ENCODE data around the gene KIF17.

KIF17 gene

DNA sequence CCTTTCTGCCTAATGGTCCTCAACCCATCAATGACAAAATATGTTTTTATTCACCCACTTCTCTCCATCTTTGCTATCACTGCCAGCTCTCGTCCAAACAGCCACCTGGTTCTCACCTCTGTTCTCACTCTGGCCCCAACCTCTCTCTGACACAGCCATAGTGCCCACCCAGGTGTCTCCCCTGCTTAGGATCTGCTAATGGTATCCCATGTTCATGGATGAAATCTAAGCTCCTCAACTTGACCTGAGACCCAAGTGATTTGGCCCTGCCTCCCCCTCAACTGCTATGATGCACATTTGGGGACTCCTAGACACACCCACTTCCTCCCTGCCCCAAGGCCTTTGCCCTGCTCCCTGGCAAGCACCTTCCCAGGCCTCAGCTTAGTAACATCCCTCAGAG is 25.9 kb downstream of the KIF17 start:
- Histone ChIP-seq H3K9ac (ENCODE audit: low read length in 5 of 5) (no peak overlapping the region), H3K27ac (ENCODE audit: low read depth, low read length) (no peak overlapping the region), H3K36me3 (ENCODE audit: control insufficient read depth in 5 of 5, insufficient read depth in 5 of 5, low read length in 5 of 5) (no peaks in the 10 kb centered on the region), H3K27me3 (ENCODE audit: control insufficient read depth in 5 of 5, insufficient read depth in 4 of 5, low read length in 5 of 5) (no peaks in the 10 kb centered on the region), H3K4me1 (ENCODE audit: control insufficient read depth in 5 of 5, insufficient read depth in 5 of 5, low read length in 5 of 5) (peaks cover 0 to 11% (median 9%) of the 10 kb centered on the region in 5 donors), H3K4me3 (ENCODE audit: low read depth in 1 of 5, low read length in 5 of 5) (no peak overlapping the region), H3K9me3 (ENCODE audit: control insufficient read depth in 5 of 5, low read length in 5 of 5) (peaks cover 0 to 3% (median 0%) of the 10 kb centered on the region in 5 donors)

GRCh38 chr1:20689645-20690056 is 28.2 kb downstream of the KIF17 start:
- H3K27ac ChIP-seq (ENCODE audit: low read depth, low read length) = no peak overlapping the region
- no peak overlapping the region for H3K9ac ChIP-seq (ENCODE audit: low read length in 5 of 5)
- no peaks in the 10 kb centered on the region for H3K27me3 ChIP-seq (ENCODE audit: control insufficient read depth in 5 of 5, insufficient read depth in 4 of 5, low read length in 5 of 5)

DNA sequence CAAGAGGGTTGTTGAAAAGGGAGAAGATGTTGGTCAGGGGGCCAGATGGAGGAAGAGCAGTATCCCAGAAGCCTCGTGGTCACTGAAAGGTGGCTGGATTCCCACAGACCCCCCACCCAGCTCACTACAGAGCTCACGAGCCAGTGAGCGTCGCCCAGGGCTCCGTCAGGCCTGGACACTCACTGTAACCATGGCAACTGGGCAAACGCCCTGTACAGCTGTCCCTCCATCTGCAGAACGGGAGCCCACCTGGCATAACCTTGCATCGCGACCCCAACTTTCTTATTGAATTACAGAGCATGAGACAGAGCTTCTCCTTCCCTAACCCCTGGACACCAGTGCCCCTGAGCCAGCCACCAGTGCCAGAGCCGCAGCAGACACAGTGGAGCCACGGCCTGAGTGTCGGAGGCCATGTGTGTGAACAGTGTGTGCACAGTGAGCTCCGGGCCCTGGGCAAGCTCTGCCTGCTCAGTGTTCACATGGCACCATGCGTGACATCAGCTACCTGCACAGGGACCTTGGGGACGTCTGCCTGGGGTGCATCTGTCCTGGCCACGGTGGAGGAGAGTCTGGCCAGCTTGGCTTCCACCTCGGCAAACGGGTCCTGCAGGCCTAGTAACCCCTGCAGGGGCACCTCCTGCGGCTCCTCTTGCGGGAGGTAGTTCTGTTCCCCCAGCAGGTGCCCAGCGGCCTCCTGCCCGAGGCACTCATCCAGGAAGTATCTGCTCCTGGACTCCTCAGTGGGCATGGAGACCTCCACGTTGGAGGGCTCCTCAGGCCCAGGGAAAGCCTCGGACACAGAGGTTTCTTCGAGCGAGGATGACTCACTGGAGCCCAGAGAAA is 30.7 kb downstream of the KIF17 start:
- H3K9me3 ChIP-seq (ENCODE audit: control insufficient read depth in 5 of 5, low read length in 5 of 5) = peaks cover 0 to 3% (median 0%) of the 10 kb centered on the region in 5 donors
- H3K9ac ChIP-seq (ENCODE audit: low read length in 5 of 5) = no peak overlapping the region
- peaks cover 0 to under 1% (median 0%) of the 10 kb centered on the region in 5 donors for H3K36me3 ChIP-seq (ENCODE audit: control insufficient read depth in 5 of 5, insufficient read depth in 5 of 5, low read length in 5 of 5)
- H3K4me3 ChIP-seq (ENCODE audit: low read depth in 1 of 5, low read length in 5 of 5) = no peak overlapping the region
- H3K27ac ChIP-seq (ENCODE audit: low read depth, low read length) = no peak overlapping the region
- H3K4me1 ChIP-seq (ENCODE audit: control insufficient read depth in 5 of 5, insufficient read depth in 5 of 5, low read length in 5 of 5) = peaks cover 0 to 41% (median 31%) of the 10 kb centered on the region in 5 donors
- peaks cover 0 to 4% (median 0%) of the 10 kb centered on the region in 5 donors for H3K27me3 ChIP-seq (ENCODE audit: control insufficient read depth in 5 of 5, insufficient read depth in 4 of 5, low read length in 5 of 5)

More at GRCh38 chr1:20689645-20690056, 28.2 kb downstream of the KIF17 start:
- H3K9me3 ChIP-seq (ENCODE audit: control insufficient read depth in 5 of 5, low read length in 5 of 5) = peaks cover 0 to 3% (median 0%) of the 10 kb centered on the region in 5 donors
- H3K4me1 ChIP-seq (ENCODE audit: control insufficient read depth in 5 of 5, insufficient read depth in 5 of 5, low read length in 5 of 5) = peaks cover 0 to 17% (median 13%) of the 10 kb centered on the region in 5 donors
- H3K4me3 ChIP-seq (ENCODE audit: low read depth in 1 of 5, low read length in 5 of 5) = no peak overlapping the region
- H3K36me3 ChIP-seq (ENCODE audit: control insufficient read depth in 5 of 5, insufficient read depth in 5 of 5, low read length in 5 of 5) = no peaks in the 10 kb centered on the region

DNA sequence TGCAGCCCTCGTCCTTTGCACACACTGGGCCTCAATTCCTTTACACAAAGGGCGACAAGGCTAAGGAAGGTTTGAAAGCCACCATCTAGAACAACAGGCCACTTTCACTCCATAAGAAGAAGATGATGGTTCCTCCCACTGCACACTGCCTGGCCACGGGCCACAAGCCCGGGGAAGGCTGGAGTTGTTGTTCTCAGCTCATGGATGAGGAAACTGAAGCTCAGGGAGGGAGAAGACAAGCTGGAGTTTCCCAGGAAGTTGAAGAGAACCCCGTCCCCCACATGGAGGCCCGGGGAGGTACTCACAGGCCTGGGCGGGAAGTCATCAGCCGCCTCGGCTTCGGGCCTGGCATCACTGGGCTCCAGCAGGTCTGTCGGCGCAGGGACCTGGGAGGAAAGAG is 32.1 kb downstream of the KIF17 start:
- Histone ChIP-seq H3K4me3 (ENCODE audit: low read depth in 1 of 5, low read length in 5 of 5) (peak overlapping the region in 2 of 5 donors; percentile 63 to 65), H3K9ac (ENCODE audit: low read length in 5 of 5) (peak overlapping the region in 2 of 5 donors; percentile 8 to 72), H3K9me3 (ENCODE audit: control insufficient read depth in 5 of 5, low read length in 5 of 5) (no peaks in the 10 kb centered on the region), H3K27me3 (ENCODE audit: control insufficient read depth in 5 of 5, insufficient read depth in 4 of 5, low read length in 5 of 5) (peaks cover 0 to 4% (median 0%) of the 10 kb centered on the region in 5 donors), H3K4me1 (ENCODE audit: control insufficient read depth in 5 of 5, insufficient read depth in 5 of 5, low read length in 5 of 5) (peaks cover 0 to 46% (median 31%) of the 10 kb centered on the region in 5 donors), H3K27ac (ENCODE audit: low read depth, low read length) (peak overlapping the region; percentile 72), H3K36me3 (ENCODE audit: control insufficient read depth in 5 of 5, insufficient read depth in 5 of 5, low read length in 5 of 5) (peaks cover 0 to 5% (median 2%) of the 10 kb centered on the region in 5 donors)

GRCh38 chr1:20685099-20685662 is 32.6 kb downstream of the KIF17 start:
- Histone ChIP-seq H3K27me3 (ENCODE audit: control insufficient read depth in 5 of 5, insufficient read depth in 4 of 5, low read length in 5 of 5) (peaks cover 0 to 4% (median 0%) of the 10 kb centered on the region in 5 donors), H3K4me3 (ENCODE audit: low read depth in 1 of 5, low read length in 5 of 5) (peak overlapping the region in 4 of 5 donors; percentile 12 to 69 (median 64)), H3K9ac (ENCODE audit: low read length in 5 of 5) (peak overlapping the region in 3 of 5 donors; percentile 60 to 72 (median 63))

DNA sequence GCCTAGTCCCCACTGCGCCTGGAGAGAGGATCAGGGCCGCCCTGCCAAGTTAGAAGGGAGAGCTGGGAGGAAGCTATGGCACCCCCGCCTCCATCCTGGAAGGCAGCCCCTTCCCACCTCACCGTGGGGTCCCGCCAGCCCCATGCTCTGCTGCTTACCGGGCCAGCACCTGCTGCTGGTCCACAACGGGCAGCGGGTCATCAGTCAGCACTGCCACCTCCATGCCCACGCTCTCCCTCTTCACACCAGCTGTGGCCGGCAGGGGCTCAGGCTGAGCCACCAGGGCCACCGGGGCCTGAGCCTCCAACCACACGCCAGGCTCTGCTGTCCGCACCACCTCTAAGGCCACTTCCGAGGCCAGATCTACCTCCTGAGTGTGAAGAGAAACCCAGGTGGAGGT is 33.2 kb downstream of the KIF17 start:
- H3K9ac ChIP-seq (ENCODE audit: low read length in 5 of 5) = peak overlapping the region in 3 of 5 donors; percentile 60 to 72 (median 63)
- peak overlapping the region; percentile 72 for H3K27ac ChIP-seq (ENCODE audit: low read depth, low read length)
- no peaks in the 10 kb centered on the region for H3K9me3 ChIP-seq (ENCODE audit: control insufficient read depth in 5 of 5, low read length in 5 of 5)
- peaks cover 0 to 4% (median 0%) of the 10 kb centered on the region in 5 donors for H3K27me3 ChIP-seq (ENCODE audit: control insufficient read depth in 5 of 5, insufficient read depth in 4 of 5, low read length in 5 of 5)
- peak overlapping the region in 4 of 5 donors; percentile 12 to 69 (median 64) for H3K4me3 ChIP-seq (ENCODE audit: low read depth in 1 of 5, low read length in 5 of 5)
- H3K4me1 ChIP-seq (ENCODE audit: control insufficient read depth in 5 of 5, insufficient read depth in 5 of 5, low read length in 5 of 5) = peaks cover 0 to 46% (median 31%) of the 10 kb centered on the region in 5 donors
- peaks cover 0 to 8% (median 2%) of the 10 kb centered on the region in 5 donors for H3K36me3 ChIP-seq (ENCODE audit: control insufficient read depth in 5 of 5, insufficient read depth in 5 of 5, low read length in 5 of 5)

More at GRCh38 chr1:20685099-20685662, 32.6 kb downstream of the KIF17 start:
- peak overlapping the region; percentile 72 for H3K27ac ChIP-seq (ENCODE audit: low read depth, low read length)
- peaks cover 0 to 5% (median 2%) of the 10 kb centered on the region in 5 donors for H3K36me3 ChIP-seq (ENCODE audit: control insufficient read depth in 5 of 5, insufficient read depth in 5 of 5, low read length in 5 of 5)
- H3K9me3 ChIP-seq (ENCODE audit: control insufficient read depth in 5 of 5, low read length in 5 of 5) = no peaks in the 10 kb centered on the region
- peaks cover 0 to 46% (median 31%) of the 10 kb centered on the region in 5 donors for H3K4me1 ChIP-seq (ENCODE audit: control insufficient read depth in 5 of 5, insufficient read depth in 5 of 5, low read length in 5 of 5)

DNA sequence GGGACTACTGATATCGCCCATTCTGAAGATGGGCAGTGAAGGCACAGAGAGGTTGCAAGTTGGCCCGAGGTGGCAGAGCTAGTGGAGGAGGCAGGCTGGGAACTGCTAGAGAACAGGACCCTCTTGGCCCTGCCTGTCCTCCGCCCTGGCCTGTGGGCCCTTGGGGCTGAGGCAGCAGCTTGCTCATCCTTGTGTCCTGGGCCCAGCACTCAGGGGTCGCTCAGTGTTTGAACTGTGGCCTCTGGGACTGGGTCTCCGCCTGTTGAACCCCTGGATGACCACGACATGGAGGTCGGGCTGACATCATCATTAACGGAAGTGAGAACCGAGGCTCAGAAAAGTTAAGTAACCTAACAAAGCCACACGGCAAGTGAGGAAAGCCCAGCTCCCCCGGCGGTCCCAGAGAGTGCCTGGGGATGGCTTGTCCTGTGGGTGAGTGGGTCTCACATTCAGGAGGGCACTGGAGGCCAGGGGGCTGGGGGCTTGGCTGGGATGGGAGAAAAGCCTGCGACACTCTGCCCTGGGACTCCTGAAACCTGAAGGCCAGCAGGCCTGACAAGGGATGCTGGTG is 33.7 kb downstream of the KIF17 start:
- peak overlapping the region; percentile 72 for H3K27ac ChIP-seq (ENCODE audit: low read depth, low read length)
- H3K9ac ChIP-seq (ENCODE audit: low read length in 5 of 5) = peak overlapping the region in 3 of 5 donors; percentile 60 to 72 (median 63)
- H3K36me3 ChIP-seq (ENCODE audit: control insufficient read depth in 5 of 5, insufficient read depth in 5 of 5, low read length in 5 of 5) = peaks cover 0 to 11% (median 2%) of the 10 kb centered on the region in 5 donors
- H3K4me3 ChIP-seq (ENCODE audit: low read depth in 1 of 5, low read length in 5 of 5) = peak overlapping the region in 3 of 5 donors; percentile 63 to 69 (median 65)
- peaks cover 0 to 46% (median 31%) of the 10 kb centered on the region in 5 donors for H3K4me1 ChIP-seq (ENCODE audit: control insufficient read depth in 5 of 5, insufficient read depth in 5 of 5, low read length in 5 of 5)
- H3K27me3 ChIP-seq (ENCODE audit: control insufficient read depth in 5 of 5, insufficient read depth in 4 of 5, low read length in 5 of 5) = peaks cover 0 to 4% (median 0%) of the 10 kb centered on the region in 5 donors
- H3K9me3 ChIP-seq (ENCODE audit: control insufficient read depth in 5 of 5, low read length in 5 of 5) = no peaks in the 10 kb centered on the region

DNA sequence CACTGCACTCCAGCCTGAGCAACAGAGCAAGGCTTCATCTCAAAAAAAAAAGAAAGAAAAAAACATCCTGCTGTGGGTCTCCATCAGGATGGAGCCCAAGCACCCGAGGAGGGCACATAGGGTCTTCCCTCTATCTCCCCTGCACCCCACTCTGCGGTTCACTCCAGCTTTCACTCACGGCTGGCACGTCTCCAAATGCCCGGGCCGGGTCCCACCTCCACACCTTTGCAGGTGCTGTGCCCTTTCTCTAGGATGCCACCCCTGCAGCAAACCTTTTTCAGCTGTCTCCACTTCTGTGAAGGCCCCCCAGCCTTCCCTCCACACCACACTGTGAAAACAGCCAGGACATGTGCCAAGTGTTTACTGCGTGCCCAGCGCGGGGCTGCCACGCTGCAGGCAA is 34.2 kb downstream of the KIF17 start:
- H3K27me3 ChIP-seq (ENCODE audit: control insufficient read depth in 5 of 5, insufficient read depth in 4 of 5, low read length in 5 of 5) = peaks cover 0 to 4% (median 0%) of the 10 kb centered on the region in 5 donors
- H3K27ac ChIP-seq (ENCODE audit: low read depth, low read length) = no peak overlapping the region
- peaks cover 0 to 11% (median 2%) of the 10 kb centered on the region in 5 donors for H3K36me3 ChIP-seq (ENCODE audit: control insufficient read depth in 5 of 5, insufficient read depth in 5 of 5, low read length in 5 of 5)
- peak overlapping the region in 2 of 5 donors; percentile 65 to 69 for H3K4me3 ChIP-seq (ENCODE audit: low read depth in 1 of 5, low read length in 5 of 5)
- H3K9me3 ChIP-seq (ENCODE audit: control insufficient read depth in 5 of 5, low read length in 5 of 5) = no peaks in the 10 kb centered on the region
- H3K4me1 ChIP-seq (ENCODE audit: control insufficient read depth in 5 of 5, insufficient read depth in 5 of 5, low read length in 5 of 5) = peaks cover 0 to 46% (median 31%) of the 10 kb centered on the region in 5 donors
- peak overlapping the region in 1 of 5 donors; percentile 72 for H3K9ac ChIP-seq (ENCODE audit: low read length in 5 of 5)

DNA sequence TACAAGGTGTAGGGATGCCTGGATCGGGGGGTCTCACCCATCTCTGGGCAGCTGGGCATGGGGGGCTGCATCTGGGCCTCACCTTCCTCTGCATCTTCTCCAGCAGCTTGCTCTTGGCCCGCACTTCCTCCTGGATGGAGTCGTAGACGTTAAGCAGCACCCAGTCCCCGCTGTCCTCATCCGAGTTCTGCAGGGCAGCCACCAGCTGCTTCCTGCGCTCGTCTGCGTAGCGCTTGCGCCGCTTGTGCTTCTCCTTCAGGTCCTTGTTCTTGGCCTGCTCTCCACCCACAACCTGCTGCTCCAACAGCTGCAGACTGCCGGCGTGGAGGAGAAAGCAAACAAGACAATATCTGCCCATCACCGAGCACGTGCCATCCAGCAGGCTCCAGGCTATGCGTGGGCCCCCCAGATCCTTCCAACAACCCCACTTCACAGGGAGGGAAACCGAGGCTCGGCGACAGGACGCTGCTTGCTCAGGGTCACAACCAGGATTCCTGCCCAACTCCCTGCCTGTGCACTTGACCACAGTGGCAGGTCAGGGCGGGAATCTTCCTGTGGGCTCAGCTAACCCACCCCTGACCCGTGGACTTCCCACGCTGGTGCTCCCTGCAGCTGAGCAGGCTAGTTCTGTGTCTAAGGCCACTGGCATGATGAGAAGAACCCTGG is 35.1 kb downstream of the KIF17 start:
- Histone ChIP-seq H3K9ac (ENCODE audit: low read length in 5 of 5) (peak overlapping the region in 1 of 5 donors; percentile 26), H3K36me3 (ENCODE audit: control insufficient read depth in 5 of 5, insufficient read depth in 5 of 5, low read length in 5 of 5) (peaks cover 0 to 14% (median 2%) of the 10 kb centered on the region in 5 donors), H3K27ac (ENCODE audit: low read depth, low read length) (no peak overlapping the region), H3K4me1 (ENCODE audit: control insufficient read depth in 5 of 5, insufficient read depth in 5 of 5, low read length in 5 of 5) (peaks cover 0 to 46% (median 31%) of the 10 kb centered on the region in 5 donors), H3K27me3 (ENCODE audit: control insufficient read depth in 5 of 5, insufficient read depth in 4 of 5, low read length in 5 of 5) (peaks cover 0 to 4% (median 0%) of the 10 kb centered on the region in 5 donors), H3K4me3 (ENCODE audit: low read depth in 1 of 5, low read length in 5 of 5) (peak overlapping the region in 1 of 5 donors; percentile 19), H3K9me3 (ENCODE audit: control insufficient read depth in 5 of 5, low read length in 5 of 5) (no peaks in the 10 kb centered on the region)

Data from subcutaneous abdominal adipose tissue (tissue), 5 donors.